ENCODE results near the gene RAE1.
"Not testable (repeated sequence)": the region's sequence is repeated elsewhere in the genome, so short reads cannot be mapped to it uniquely, and the experiment has no call there.

The RAE1 gene

GRCh38 chr20:57410398-57410920, 59.4 kb downstream of the RAE1 start:
- in situ Hi-C loops (cut with HindIII; ENCODE audit: low sequenced_read_pairs), result no loop called here

- in situ Hi-C loops (cut with HindIII; ENCODE audit: low sequenced_read_pairs), result no loop called here
Measured at GRCh38 chr20:57410924-57411323, 59.9 kb downstream of the RAE1 start.

- in situ Hi-C loops (cut with HindIII; ENCODE audit: low sequenced_read_pairs), result no loop called here
Measured at GRCh38 chr20:57411406-57412283, 60.6 kb downstream of the RAE1 start.

- in situ Hi-C loops (cut with HindIII; ENCODE audit: low sequenced_read_pairs), result no loop called here
Measured at GRCh38 chr20:57412347-57413029, 61.4 kb downstream of the RAE1 start.

GRCh38 chr20:57413986-57414385, 62.9 kb downstream of the RAE1 start:
- in situ Hi-C loops (cut with HindIII; ENCODE audit: low sequenced_read_pairs), result no loop called here

GRCh38 chr20:57414867-57415592, 64.0 kb downstream of the RAE1 start:
- in situ Hi-C loops (cut with HindIII; ENCODE audit: low sequenced_read_pairs), result no loop called here

- in situ Hi-C loops (cut with HindIII; ENCODE audit: low sequenced_read_pairs), result no loop called here
Measured at GRCh38 chr20:57415771-57416170, 64.7 kb downstream of the RAE1 start.

- in situ Hi-C loops (cut with HindIII; ENCODE audit: low sequenced_read_pairs), result no loop called here
Measured at GRCh38 chr20:57416296-57417022, 65.4 kb downstream of the RAE1 start.

GRCh38 chr20:57417051-57417689, 66.1 kb downstream of the RAE1 start:
- in situ Hi-C loops (cut with HindIII; ENCODE audit: low sequenced_read_pairs), result no loop called here

GRCh38 chr20:57417830-57418780, 67.0 kb downstream of the RAE1 start:
- in situ Hi-C loops (cut with HindIII; ENCODE audit: low sequenced_read_pairs), result no loop called here

- in situ Hi-C loops (cut with HindIII; ENCODE audit: low sequenced_read_pairs), result not testable (repeated sequence)
Measured at GRCh38 chr20:57419479-57419878, 68.4 kb downstream of the RAE1 start.

- in situ Hi-C loops (cut with HindIII; ENCODE audit: low sequenced_read_pairs), result no loop called here
Measured at GRCh38 chr20:57420571-57421252, 69.7 kb downstream of the RAE1 start.

- in situ Hi-C loops (cut with HindIII; ENCODE audit: low sequenced_read_pairs), result no loop called here
Measured at GRCh38 chr20:57421253-57422220, 70.5 kb downstream of the RAE1 start.

GRCh38 chr20:57422254-57422653, 71.2 kb downstream of the RAE1 start:
- in situ Hi-C loops (cut with HindIII; ENCODE audit: low sequenced_read_pairs), result no loop called here

GRCh38 chr20:57425150-57426013, 74.3 kb downstream of the RAE1 start:
- in situ Hi-C loops (cut with HindIII; ENCODE audit: low sequenced_read_pairs), result no loop called here

GRCh38 chr20:57426271-57426689, 75.2 kb downstream of the RAE1 start:
- in situ Hi-C loops (cut with HindIII; ENCODE audit: low sequenced_read_pairs), result no loop called here

Measured in endothelial cell of hepatic sinusoid (primary cell).